Neuronal stem cell (in vitro differentiated cells): ENCODE data around the gene CREG1.

Experiments used
- DNase-seq: peaks from one replicate; pipeline ENCODE4 v3.0.0-alpha.2; 2013; ENCODE audit warnings: low spot score
- H2AFZ ChIP-seq: one replicate; pipeline ENCODE4 v1.6.1; 2013; ENCODE audit warnings: mild to moderate bottlenecking, low read length, inconsistent platforms
- H2AK5ac ChIP-seq: 2 replicates; pipeline ENCODE4 v1.6.1; 2013; ENCODE audit warnings: low read depth, mild to moderate bottlenecking, inconsistent platforms, low read length, moderate library complexity, mixed read lengths
- H2BK120ac ChIP-seq: 2 replicates; pipeline ENCODE4 v1.6.1; 2013; ENCODE audit warnings: low read depth, mild to moderate bottlenecking, inconsistent platforms, low read length, moderate library complexity, mixed read lengths
- H2BK12ac ChIP-seq: one replicate; pipeline ENCODE4 v1.6.1; 2013; ENCODE audit warnings: low read length, inconsistent platforms
- H2BK15ac ChIP-seq: 2 replicates; pipeline ENCODE4 v1.6.1; 2013; ENCODE audit warnings: mild to moderate bottlenecking, low read length, inconsistent platforms, mixed read lengths
- H2BK5ac ChIP-seq: one replicate; pipeline ENCODE4 v1.6.1; 2013; ENCODE audit warnings: inconsistent platforms, mild to moderate bottlenecking, low read length, moderate library complexity
- H3K14ac ChIP-seq: one replicate; pipeline ENCODE4 v1.6.1; 2013; ENCODE audit warnings: low read length, inconsistent platforms
- H3K18ac ChIP-seq: 2 replicates; pipeline ENCODE4 v1.6.1; 2013; ENCODE audit warnings: low read length, inconsistent platforms
- H3K23ac ChIP-seq: 2 replicates; pipeline ENCODE4 v1.6.1; 2013; ENCODE audit warnings: low read depth, mild to moderate bottlenecking, mixed read lengths, low read length, inconsistent platforms; ENCODE audit not compliant: poor library complexity
- H3K27ac ChIP-seq: replicated peaks from 3 replicates; pipeline ENCODE4 v1.5.1; 2013; ENCODE audit warnings: low read length, inconsistent platforms
- H3K27me3 ChIP-seq, 3 experiments: 2 replicates each; pipeline ENCODE4 v1.6.1; 2013; ENCODE audit warnings: low read length in 3 of 3, mild to moderate bottlenecking in 2 of 3, inconsistent platforms in 1 of 3, low read depth in 1 of 3, mixed read lengths in 1 of 3, moderate library complexity in 1 of 3; ENCODE audit not compliant: control insufficient read depth in 3 of 3, insufficient read depth in 3 of 3
- H3K36me3 ChIP-seq, 2 donors: replicated peaks in 1 of 2; 2 replicates each; pipeline ENCODE4 v1.6.1; 2013; ENCODE audit warnings: low read length in 2 of 2; ENCODE audit not compliant: control insufficient read depth in 2 of 2, insufficient read depth in 2 of 2
- H3K4ac ChIP-seq: 2 replicates; pipeline ENCODE4 v1.6.1; 2013; ENCODE audit warnings: inconsistent platforms, mild to moderate bottlenecking, low read length, moderate library complexity
- H3K4me1 ChIP-seq, 2 donors: 1 replicate in 1 of 2; 2 replicates in 1 of 2; pipeline ENCODE4 v1.6.1; 2013; ENCODE audit warnings: low read length in 2 of 2, low read depth in 1 of 2; ENCODE audit not compliant: control insufficient read depth in 2 of 2, insufficient read depth in 1 of 2
- H3K4me2 ChIP-seq: one replicate; pipeline ENCODE4 v1.6.1; 2013; ENCODE audit warnings: mild to moderate bottlenecking, low read length, inconsistent platforms; ENCODE audit not compliant: insufficient read depth, poor library complexity, severe bottlenecking
- H3K4me3 ChIP-seq, 2 donors: 2 replicates each; pipeline ENCODE4 v1.5.1; 2013; ENCODE audit warnings: low read length in 2 of 2, mild to moderate bottlenecking in 2 of 2, inconsistent platforms in 1 of 2, moderate library complexity in 1 of 2
- H3K79me1 ChIP-seq: one replicate; pipeline ENCODE4 v1.6.1; 2013; ENCODE audit warnings: low read depth, mild to moderate bottlenecking, inconsistent platforms, low read length, moderate library complexity
- H3K9ac ChIP-seq: one replicate; pipeline ENCODE4 v1.6.1; 2013; ENCODE audit warnings: mild to moderate bottlenecking, low read depth, low read length, inconsistent platforms; ENCODE audit not compliant: poor library complexity
- H3K9me3 ChIP-seq, 2 donors: replicated peaks in 1 of 2; 2 replicates each; pipeline versions ENCODE3 to v1.6.1; 2013; ENCODE audit warnings: low read length in 2 of 2, mild to moderate bottlenecking in 2 of 2, inconsistent platforms in 1 of 2, low read depth in 1 of 2, mixed read lengths in 1 of 2, moderate library complexity in 1 of 2; ENCODE audit not compliant: control insufficient read depth in 2 of 2, insufficient read depth in 1 of 2
- H4K8ac ChIP-seq: one replicate; pipeline ENCODE4 v1.6.1; 2013; ENCODE audit warnings: low read depth, mild to moderate bottlenecking, inconsistent platforms, low read length, moderate library complexity
- H4K91ac ChIP-seq: one replicate; pipeline ENCODE4 v1.6.1; 2013; ENCODE audit warnings: low read length, low read depth, mild to moderate bottlenecking, inconsistent platforms; ENCODE audit not compliant: poor library complexity
- WGBS, 2 donors: extraction: QIAGEN DNeasy Blood & Tissue Kit; methylation state at CpG; one replicate each; pipeline ENCODE4 v1.1.7; 2013; ENCODE audit warnings: missing lambda C conversion rate in 2 of 2, mixed read lengths in 1 of 2; ENCODE audit not compliant: insufficient read length in 2 of 2, insufficient replicate concordance in 1 of 2; ENCODE audit errors: extremely low coverage in 2 of 2; 5-methylcytosine and 5-hydroxymethylcytosine counted together

Gene CREG1

DNA sequence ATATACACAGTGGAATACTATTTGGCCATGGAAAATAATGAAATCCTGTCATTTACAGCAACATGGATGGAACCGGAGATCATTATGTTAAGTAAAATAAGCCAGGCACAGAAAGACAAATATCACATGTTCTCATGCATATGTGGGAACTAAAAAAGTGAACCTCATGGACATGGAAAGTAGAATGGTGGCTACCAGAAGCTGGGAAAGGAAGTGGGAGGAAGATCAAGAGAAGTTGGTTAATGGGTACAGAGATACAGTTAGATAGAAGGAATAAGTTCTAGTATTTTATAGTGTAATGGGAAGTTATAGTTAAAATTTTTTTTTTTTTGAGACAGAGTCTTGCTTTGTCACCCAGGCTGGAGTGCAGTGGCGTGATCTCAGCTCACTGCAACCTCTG, 34.8 kb upstream of the CREG1 start:
- no peak overlapping the region for H2BK120ac ChIP-seq
- no peak overlapping the region for H3K9ac ChIP-seq
- H3K14ac ChIP-seq = no peak overlapping the region
- no peak overlapping the region for H2BK12ac ChIP-seq
- H3K27ac ChIP-seq = no peak overlapping the region
- no peak overlapping the region for H2AFZ ChIP-seq
- no peak overlapping the region for H2BK15ac ChIP-seq
- no peak overlapping the region for H3K23ac ChIP-seq
- H4K8ac ChIP-seq = no peak overlapping the region
- no peak overlapping the region for H2BK5ac ChIP-seq
- no peak overlapping the region for H3K18ac ChIP-seq
- no CpG with 5 or more reads among the region's 2 CpGs for WGBS, 2 donors
- H3K4me2 ChIP-seq = no peak overlapping the region
- no peak overlapping the region for H2AK5ac ChIP-seq
- DNase-seq = no peak
- peaks cover 0 to 9% (median 0%) of the 10 kb centered on the region in 3 experiments for H3K27me3 ChIP-seq
- H3K79me1 ChIP-seq = no peaks in the 10 kb centered on the region
- no peaks in the 10 kb centered on the region for H3K36me3 ChIP-seq
- peaks cover 0 to 6% of the 10 kb centered on the region in 2 donors for H3K9me3 ChIP-seq
- no peak overlapping the region for H3K4ac ChIP-seq
- H3K4me1 ChIP-seq = peaks cover 0 to 2% of the 10 kb centered on the region in 2 donors
- no peak overlapping the region for H3K4me3 ChIP-seq
- H4K91ac ChIP-seq = no peak overlapping the region

DNA sequence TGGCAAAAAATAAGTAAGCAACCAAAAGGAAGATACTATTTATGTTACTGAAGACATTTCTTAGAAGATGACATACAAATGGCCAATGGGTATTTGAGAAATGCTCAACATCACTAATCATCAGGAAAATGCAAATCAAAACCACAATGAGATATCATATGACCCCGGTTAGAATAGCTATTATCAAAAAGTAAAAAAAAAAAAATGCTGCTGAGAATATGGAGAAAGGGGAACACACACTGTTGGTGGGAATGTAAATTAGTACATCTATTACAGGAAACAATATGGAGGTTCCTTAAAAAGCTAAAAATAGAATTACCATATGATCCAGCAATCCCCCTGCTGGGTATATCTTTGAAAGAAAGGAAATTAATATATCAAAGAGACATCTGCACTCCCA, 34.3 kb upstream of the CREG1 start:
- H3K79me1 ChIP-seq = no peaks in the 10 kb centered on the region
- no peak overlapping the region for H3K23ac ChIP-seq
- DNase-seq = no peak
- no peak overlapping the region for H3K18ac ChIP-seq
- peaks cover 0 to 9% (median 0%) of the 10 kb centered on the region in 3 experiments for H3K27me3 ChIP-seq
- H4K8ac ChIP-seq = no peak overlapping the region
- H3K14ac ChIP-seq = no peak overlapping the region
- H3K4me1 ChIP-seq = peaks cover 0 to 2% of the 10 kb centered on the region in 2 donors
- H2AK5ac ChIP-seq = no peak overlapping the region
- no peaks in the 10 kb centered on the region for H3K36me3 ChIP-seq
- H3K4me2 ChIP-seq = no peak overlapping the region
- H3K9ac ChIP-seq = no peak overlapping the region
- no peak overlapping the region for H2BK12ac ChIP-seq
- H3K4ac ChIP-seq = no peak overlapping the region
- peaks cover 0 to 6% of the 10 kb centered on the region in 2 donors for H3K9me3 ChIP-seq
- no peak overlapping the region for H2AFZ ChIP-seq
- no peak overlapping the region for H2BK120ac ChIP-seq
- WGBS, 2 donors = no CpG with 5 or more reads among the region's 1 CpG
- H3K4me3 ChIP-seq = no peak overlapping the region
- H4K91ac ChIP-seq = no peak overlapping the region
- H2BK5ac ChIP-seq = no peak overlapping the region
- H3K27ac ChIP-seq = no peak overlapping the region
- H2BK15ac ChIP-seq = no peak overlapping the region

DNA sequence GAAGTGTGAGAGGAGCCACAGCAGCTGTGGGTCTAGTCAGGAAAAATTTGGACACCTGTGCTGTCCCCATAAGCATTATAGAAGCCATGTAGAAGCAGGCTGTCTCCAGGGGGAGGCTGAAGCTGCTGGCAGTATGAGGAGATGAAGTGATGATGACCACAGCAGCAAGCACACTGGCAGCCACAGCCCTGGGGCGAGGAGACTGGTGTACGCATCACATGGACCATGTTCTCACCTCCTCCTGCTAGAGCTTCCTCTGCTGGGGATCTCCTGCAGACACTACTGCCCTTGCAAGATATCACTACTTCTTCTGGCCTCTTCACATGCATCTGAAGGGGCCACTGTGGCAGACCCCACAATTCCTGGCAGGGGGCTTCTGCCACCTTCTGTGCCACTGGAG, 33.8 kb upstream of the CREG1 start:
- H2BK5ac ChIP-seq = no peak overlapping the region
- no peak overlapping the region for H3K23ac ChIP-seq
- H3K4ac ChIP-seq = no peak overlapping the region
- no peak overlapping the region for H2BK120ac ChIP-seq
- H3K14ac ChIP-seq = no peak overlapping the region
- H3K27ac ChIP-seq = no peak overlapping the region
- H3K4me2 ChIP-seq = no peak overlapping the region
- no peak overlapping the region for H4K8ac ChIP-seq
- no peak for DNase-seq
- H3K4me3 ChIP-seq = peak overlapping the region in 1 of 2 donors; percentile 50
- no peak overlapping the region for H4K91ac ChIP-seq
- H3K27me3 ChIP-seq = peaks cover 0 to 9% (median 0%) of the 10 kb centered on the region in 3 experiments
- no peak overlapping the region for H2BK15ac ChIP-seq
- no peaks in the 10 kb centered on the region for H3K79me1 ChIP-seq
- H3K4me1 ChIP-seq = peaks cover 0 to 2% of the 10 kb centered on the region in 2 donors
- H3K9ac ChIP-seq = peak overlapping the region; percentile 26
- WGBS, 2 donors = no CpG with 5 or more reads among the region's 2 CpGs
- no peaks in the 10 kb centered on the region for H3K36me3 ChIP-seq
- peaks cover 0 to 6% of the 10 kb centered on the region in 2 donors for H3K9me3 ChIP-seq
- H3K18ac ChIP-seq = no peak overlapping the region
- H2BK12ac ChIP-seq = no peak overlapping the region
- H2AFZ ChIP-seq = no peak overlapping the region
- no peak overlapping the region for H2AK5ac ChIP-seq

DNA sequence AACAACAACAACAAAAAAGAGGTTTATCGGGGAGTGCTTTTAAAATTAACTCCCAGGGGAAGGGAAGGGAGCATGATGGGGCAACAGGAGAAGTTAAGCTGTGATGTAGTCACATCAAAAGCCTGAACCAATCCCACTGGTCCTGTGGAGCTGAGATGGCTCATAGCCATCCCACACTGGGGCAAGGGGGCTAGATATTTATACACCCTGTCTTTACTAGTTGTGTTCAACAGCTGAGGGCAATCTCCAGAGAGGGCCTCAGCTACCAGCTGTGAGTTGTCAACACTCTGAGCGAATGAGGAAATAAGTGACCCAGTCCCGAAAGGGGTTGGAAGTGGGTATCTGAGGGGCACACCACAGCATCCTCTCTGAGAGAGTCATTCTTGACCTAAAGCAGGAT, 31.0 kb upstream of the CREG1 start:
- Histone ChIP-seq H4K8ac (no peak overlapping the region), H3K27ac (no peak overlapping the region), H3K36me3 (no peaks in the 10 kb centered on the region), H3K9ac (no peak overlapping the region), H3K18ac (no peak overlapping the region), H3K4me1 (peaks cover 0 to 2% of the 10 kb centered on the region in 2 donors), H2BK12ac (no peak overlapping the region), H3K23ac (no peak overlapping the region), H3K27me3 (peaks cover 0 to 20% (median 0%) of the 10 kb centered on the region in 3 experiments), H3K4ac (no peak overlapping the region), H2BK120ac (no peak overlapping the region), H2BK5ac (no peak overlapping the region), H4K91ac (no peak overlapping the region), H3K14ac (no peak overlapping the region), H3K79me1 (no peaks in the 10 kb centered on the region), H2AFZ (no peak overlapping the region), H2AK5ac (no peak overlapping the region), H2BK15ac (no peak overlapping the region), H3K4me3 (no peak overlapping the region), H3K4me2 (no peak overlapping the region), H3K9me3 (peaks cover 0 to 6% of the 10 kb centered on the region in 2 donors)
- no peak for DNase-seq
- no CpG with 5 or more reads among the region's 3 CpGs for WGBS, 2 donors
